Brain microvascular endothelial cell (primary cell): Measurements from ENCODE around the gene SLC25A2.
"Not testable (repeated sequence)": the region's sequence is repeated elsewhere in the genome, so short reads cannot be mapped to it uniquely, and the experiment has no call there.

ENCODE experiments used
- DNase-seq: peaks from one replicate; pipeline ENCODE4 v3.0.0-alpha.2; 2020
- H3K27ac ChIP-seq: fragments of 250-450 bp; sonication (Bioruptor Pico); 2 replicates; pipeline ENCODE4 v1.5.1; 2020; ENCODE audit warnings: mild to moderate bottlenecking, moderate library complexity
- H3K27me3 ChIP-seq: fragments of 250-450 bp; sonication (Bioruptor Pico); replicated peaks from 2 replicates; pipeline ENCODE4 v1.5.1; 2020; ENCODE audit warnings: mild to moderate bottlenecking
- H3K36me3 ChIP-seq: fragments of 250-450 bp; sonication (Bioruptor Pico); replicated peaks from 2 replicates; pipeline ENCODE4 v1.5.1; 2020; ENCODE audit warnings: mild to moderate bottlenecking
- H3K4me3 ChIP-seq: 2 replicates; pipeline ENCODE4 v1.5.1; 2011; ENCODE audit warnings: low read depth, mild to moderate bottlenecking, control low read depth, low read length, moderate library complexity
- in situ Hi-C: cut with HindIII; loops from 2 replicates; pipeline ENCODE4 v1.10.0; 2017; ENCODE audit warnings: low sequenced_read_pairs, low pct_ligation_motif_present
- TF ChIP-seq, protein P1 (sequence below): IDR thresholded peaks from 2 replicates; pipeline ENCODE4 v1.5.1; 2011; ENCODE audit warnings: low read depth, mild to moderate bottlenecking, moderate library complexity, low read length, control low read depth, inconsistent platforms; ENCODE audit errors: missing control alignments

The SLC25A2 gene

DNA sequence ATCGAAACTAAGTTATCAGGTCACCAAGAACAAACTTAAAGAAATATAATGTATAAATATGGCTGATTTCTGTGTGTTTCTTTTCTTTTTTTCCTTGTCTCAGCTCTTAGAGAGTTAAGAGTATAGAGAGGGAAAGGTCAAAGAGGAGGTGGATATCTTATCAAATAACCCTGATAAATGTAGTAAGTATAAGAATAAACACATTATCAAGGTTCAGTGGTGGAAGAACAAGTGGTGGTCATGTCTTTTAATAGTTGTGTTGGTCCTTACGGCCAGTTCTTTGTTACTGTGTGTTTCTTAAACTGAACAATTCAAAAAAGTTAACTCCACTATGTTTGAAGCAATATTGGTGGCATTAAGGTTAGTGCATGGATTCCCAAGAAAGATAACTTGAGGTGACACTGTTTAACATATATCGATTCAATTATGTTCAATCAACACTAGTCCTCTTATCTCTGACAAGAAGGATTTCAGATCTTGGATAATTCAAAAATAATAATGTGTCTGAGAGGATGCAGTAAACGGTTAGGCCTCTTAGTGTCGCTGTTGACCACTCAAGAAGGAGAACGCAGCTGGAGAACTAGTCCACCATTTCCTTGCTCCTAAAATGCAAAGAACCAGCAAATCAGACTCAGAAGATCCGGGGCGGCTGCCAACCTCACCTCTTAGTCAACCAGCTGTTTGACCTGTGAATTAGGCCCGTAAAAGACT lies 39.5 kb upstream of the SLC25A2 start, which contains the start of gene PCDHGA3:
PCDHGA3 (plus strand) TSS at position 588 of the 711 bp plus-strand sequence. CDS start 205 bp downstream, outside the sequence.
- peak; percentile 58 for DNase-seq
- no peak within 1 kb of the TSS for H3K27ac ChIP-seq
- peak within 1 kb of the TSS; percentile 38 for H3K4me3 ChIP-seq
- no peaks in the 10 kb centered on the region for H3K36me3 ChIP-seq
- in situ Hi-C loops = no loop called here
- TF ChIP-seq, protein P1, sequence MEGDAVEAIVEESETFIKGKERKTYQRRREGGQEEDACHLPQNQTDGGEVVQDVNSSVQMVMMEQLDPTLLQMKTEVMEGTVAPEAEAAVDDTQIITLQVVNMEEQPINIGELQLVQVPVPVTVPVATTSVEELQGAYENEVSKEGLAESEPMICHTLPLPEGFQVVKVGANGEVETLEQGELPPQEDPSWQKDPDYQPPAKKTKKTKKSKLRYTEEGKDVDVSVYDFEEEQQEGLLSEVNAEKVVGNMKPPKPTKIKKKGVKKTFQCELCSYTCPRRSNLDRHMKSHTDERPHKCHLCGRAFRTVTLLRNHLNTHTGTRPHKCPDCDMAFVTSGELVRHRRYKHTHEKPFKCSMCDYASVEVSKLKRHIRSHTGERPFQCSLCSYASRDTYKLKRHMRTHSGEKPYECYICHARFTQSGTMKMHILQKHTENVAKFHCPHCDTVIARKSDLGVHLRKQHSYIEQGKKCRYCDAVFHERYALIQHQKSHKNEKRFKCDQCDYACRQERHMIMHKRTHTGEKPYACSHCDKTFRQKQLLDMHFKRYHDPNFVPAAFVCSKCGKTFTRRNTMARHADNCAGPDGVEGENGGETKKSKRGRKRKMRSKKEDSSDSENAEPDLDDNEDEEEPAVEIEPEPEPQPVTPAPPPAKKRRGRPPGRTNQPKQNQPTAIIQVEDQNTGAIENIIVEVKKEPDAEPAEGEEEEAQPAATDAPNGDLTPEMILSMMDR = peak; percentile 58
- H3K27me3 ChIP-seq = no peaks in the 10 kb centered on the region

- Histone ChIP-seq H3K4me3 (no peak overlapping the region), H3K27ac (no peak overlapping the region), H3K27me3 (no peaks in the 10 kb centered on the region), H3K36me3 (no peaks in the 10 kb centered on the region)
- in situ Hi-C loops = no loop called here
- DNase-seq = no peak
- TF ChIP-seq, protein P1 = no peak
Observed at GRCh38 chr5:141342773-141343172, 38.9 kb upstream of the SLC25A2 start.

DNA sequence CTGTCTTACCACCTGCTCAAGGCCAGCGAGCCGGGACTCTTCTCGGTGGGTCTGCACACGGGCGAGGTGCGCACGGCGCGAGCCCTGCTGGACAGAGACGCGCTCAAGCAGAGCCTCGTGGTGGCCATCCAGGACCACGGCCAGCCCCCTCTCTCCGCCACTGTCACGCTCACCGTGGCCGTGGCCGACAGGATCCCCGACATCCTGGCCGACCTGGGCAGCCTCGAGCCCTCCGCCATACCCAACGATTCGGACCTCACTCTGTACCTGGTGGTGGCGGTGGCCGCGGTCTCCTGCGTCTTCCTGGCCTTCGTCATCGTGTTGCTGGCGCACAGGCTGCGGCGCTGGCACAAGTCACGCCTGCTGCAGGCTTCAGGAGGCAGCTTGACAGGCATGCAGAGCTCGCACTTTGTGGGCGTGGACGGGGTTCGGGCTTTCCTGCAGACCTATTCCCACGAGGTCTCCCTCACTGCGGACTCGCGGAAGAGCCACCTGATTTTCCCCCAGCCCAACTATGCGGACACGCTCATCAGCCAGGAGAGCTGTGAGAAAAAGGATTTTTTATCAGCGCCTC lies 37.0 kb upstream of the SLC25A2 start:
- H3K4me3 ChIP-seq, H3K27me3 ChIP-seq, in situ Hi-C loops, H3K27ac ChIP-seq, H3K36me3 ChIP-seq, DNase-seq: not testable (repeated sequence)

GRCh38 chr5:141338538-141339306 lies 34.9 kb upstream of the SLC25A2 start, which contains the start of gene PCDHGA2:
Gene PCDHGA2 (plus strand): TSS chr5:141338760.
- Histone ChIP-seq H3K27me3 (no peaks in the 10 kb centered on the region), H3K36me3 (no peaks in the 10 kb centered on the region), H3K27ac (no peak within 1 kb of the TSS), H3K4me3 (peak within 1 kb of the TSS; percentile 22)
- TF ChIP-seq, protein P1 = peak; percentile 54
- in situ Hi-C loops = no loop called here
- peak; percentile 33 for DNase-seq

DNA sequence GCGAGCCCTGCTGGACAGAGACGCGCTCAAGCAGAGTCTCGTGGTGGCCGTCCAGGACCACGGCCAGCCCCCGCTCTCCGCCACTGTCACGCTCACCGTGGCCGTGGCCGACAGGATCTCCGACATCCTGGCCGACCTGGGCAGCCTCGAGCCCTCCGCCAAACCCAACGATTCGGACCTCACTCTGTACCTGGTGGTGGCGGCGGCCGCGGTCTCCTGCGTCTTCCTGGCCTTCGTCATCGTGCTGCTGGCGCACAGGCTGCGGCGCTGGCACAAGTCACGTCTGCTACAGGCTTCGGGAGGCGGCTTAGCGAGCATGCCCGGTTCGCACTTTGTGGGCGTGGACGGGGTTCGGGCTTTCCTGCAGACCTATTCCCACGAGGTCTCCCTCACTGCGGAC lies 28.7 kb upstream of the SLC25A2 start:
- H3K27me3 ChIP-seq, H3K4me3 ChIP-seq, DNase-seq, H3K36me3 ChIP-seq, in situ Hi-C loops, H3K27ac ChIP-seq: not testable (repeated sequence)

DNA sequence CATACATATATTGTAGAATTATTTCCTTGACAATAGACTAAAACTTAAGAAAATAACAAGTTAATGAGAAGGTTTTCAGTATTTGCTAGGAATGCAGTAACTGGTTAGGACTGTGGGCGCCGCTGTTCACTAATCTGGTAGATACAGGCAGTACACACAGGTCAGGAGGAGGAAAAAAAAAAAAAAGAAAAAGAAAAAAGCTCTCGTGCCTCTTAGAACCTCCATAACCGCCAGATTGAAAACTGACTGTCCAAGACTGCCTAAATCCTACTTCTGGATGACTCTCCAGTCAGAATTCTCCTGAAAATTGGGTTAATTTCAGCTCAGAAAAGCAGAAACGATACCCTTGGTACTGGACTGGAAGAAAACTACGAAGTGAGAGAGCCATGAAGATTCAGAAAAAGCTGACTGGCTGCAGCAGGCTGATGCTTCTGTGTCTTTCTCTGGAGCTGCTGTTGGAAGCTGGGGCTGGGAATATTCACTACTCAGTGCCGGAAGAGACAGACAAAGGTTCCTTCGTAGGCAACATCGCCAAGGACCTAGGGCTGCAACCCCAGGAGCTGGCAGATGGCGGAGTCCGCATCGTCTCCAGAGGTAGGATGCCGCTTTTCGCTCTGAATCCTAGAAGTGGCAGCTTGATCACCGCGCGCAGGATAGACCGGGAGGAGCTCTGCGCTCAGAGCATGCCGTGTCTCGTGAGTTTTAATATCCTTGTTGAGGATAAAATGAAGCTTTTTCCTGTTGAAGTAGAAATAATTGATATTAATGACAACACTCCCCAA lies 26.6 kb upstream of the SLC25A2 start, which contains the start of gene PCDHGA1:
PCDHGA1 (plus strand) TSS at position 216 of the 782 bp plus-strand sequence.
- H3K36me3 ChIP-seq = no peaks in the 10 kb centered on the region
- H3K27me3 ChIP-seq = no peaks in the 10 kb centered on the region
- in situ Hi-C loops = no loop called here
- TF ChIP-seq, protein P1 = peak; percentile 49
- DNase-seq = peak; percentile 66
- H3K27ac ChIP-seq = no peak within 1 kb of the TSS
- H3K4me3 ChIP-seq = peak within 1 kb of the TSS; percentile 13
